SJSA1 (cell line): Measurements from ENCODE around the gene DNMT1. TPM values are rescaled to one million over a fixed set of nuclear protein-coding genes. Genes with fewer than 3 reads are reported as not detected.
"Not testable (repeated sequence)": the region's sequence is repeated elsewhere in the genome, so short reads cannot be mapped to it uniquely, and the experiment has no call there.

Source experiments
- DNase-seq, 2 experiments: peaks; one replicate each; pipeline ENCODE4 v3.0.0-alpha.2; 2015 to 2020; ENCODE audit warnings: low spot score in 2 of 2, low read depth in 1 of 2
- H3K27ac ChIP-seq: fragments of 250-450 bp; sonication (Bioruptor Pico); 2 replicates; pipeline ENCODE4 v1.5.1; 2020; ENCODE audit warnings: mild to moderate bottlenecking, moderate library complexity
- H3K27me3 ChIP-seq: fragments of 250-450 bp; sonication (Bioruptor Pico); replicated peaks from 2 replicates; pipeline ENCODE4 v1.5.1; 2020; ENCODE audit warnings: mild to moderate bottlenecking, moderate library complexity
- H3K36me3 ChIP-seq: fragments of 250-450 bp; sonication (Bioruptor Pico); 2 replicates; pipeline ENCODE4 v1.5.1; 2020; ENCODE audit warnings: mild to moderate bottlenecking
- H3K4me1 ChIP-seq: fragments of 250-450 bp; sonication (Bioruptor Pico); replicated peaks from 2 replicates; pipeline ENCODE4 v1.6.1; 2021; ENCODE audit warnings: mild to moderate bottlenecking
- H3K4me3 ChIP-seq: fragments of 250-450 bp; sonication (Bioruptor Pico); 2 replicates; pipeline ENCODE4 v1.5.1; 2020; ENCODE audit warnings: mild to moderate bottlenecking
- H3K9me3 ChIP-seq: fragments of 250-450 bp; sonication (Bioruptor Pico); replicated peaks from 2 replicates; pipeline ENCODE4 v1.5.1; 2020; ENCODE audit warnings: mild to moderate bottlenecking
- total RNA-seq: library from RNA; depleted of rRNA; stranded (reverse); fragments of >200 nt; shearing (Covaris generic); gene quantifications from 2 replicates; pipeline ENCODE4 v1.2.3, GENCODE V29; 2014

Gene DNMT1
- total RNA-seq, 1 experiment from 2014 or later, result 170 TPM

DNA sequence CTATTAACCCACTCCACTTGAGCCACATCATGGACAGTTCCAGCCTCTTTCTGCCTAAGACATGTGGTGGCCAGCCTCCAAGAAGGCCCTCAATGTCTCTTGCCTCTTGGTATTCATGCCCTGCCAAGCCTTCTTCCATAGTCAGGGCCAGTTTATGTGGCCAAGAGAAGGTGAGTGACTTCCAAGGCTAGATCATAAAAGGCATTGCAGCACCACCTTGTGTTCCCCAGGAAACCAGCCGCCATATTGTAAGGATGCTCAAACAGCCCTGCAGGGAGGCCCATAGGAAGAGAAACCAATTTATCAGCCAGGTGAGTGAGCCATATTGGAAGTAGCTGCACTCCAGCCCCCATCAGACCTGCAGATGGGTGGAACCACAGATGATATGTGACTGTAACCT lies 12.3 kb upstream of the DNMT1 start:
- no peaks in the 10 kb centered on the region; the same call in 1 of the 2 replicates for H3K9me3 ChIP-seq
- H3K4me1 ChIP-seq, result peaks cover 15% of the 10 kb centered on the region
- no peaks in the 10 kb centered on the region for H3K27me3 ChIP-seq
- no peak overlapping the region for H3K4me3 ChIP-seq
- no peaks in the 10 kb centered on the region for H3K36me3 ChIP-seq
- no peak overlapping the region for H3K27ac ChIP-seq
- DNase-seq, result no peak

GRCh38 chr19:10206226-10206885 lies 11.6 kb upstream of the DNMT1 start:
- H3K27ac ChIP-seq, result no peak overlapping the region
- H3K4me3 ChIP-seq, result no peak overlapping the region
- peaks cover 15% of the 10 kb centered on the region for H3K4me1 ChIP-seq
- no peaks in the 10 kb centered on the region for H3K36me3 ChIP-seq
- H3K27me3 ChIP-seq, result no peaks in the 10 kb centered on the region
- DNase-seq, result peak; percentile 31 to 66
- H3K9me3 ChIP-seq, result no peaks in the 10 kb centered on the region; the same call in 1 of the 2 replicates

DNA sequence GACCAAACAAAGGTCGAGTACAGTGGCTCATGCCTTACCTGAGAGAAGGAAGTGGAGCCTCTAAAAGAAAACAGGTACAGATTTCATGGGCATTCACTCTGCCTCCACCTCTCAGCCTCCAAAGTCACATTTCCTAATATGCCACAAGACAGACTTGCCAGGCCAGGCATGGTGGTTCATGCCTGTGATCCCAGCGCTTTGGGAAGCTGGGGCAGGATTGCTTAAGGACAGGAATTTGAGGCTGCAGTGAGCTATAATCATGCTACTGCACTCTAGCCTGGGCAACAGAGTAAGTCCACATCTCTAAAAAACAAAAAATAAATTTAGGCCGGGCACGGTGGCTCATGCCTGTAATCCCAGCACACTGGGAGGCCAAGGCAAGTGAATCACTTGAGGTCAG lies 10.9 kb upstream of the DNMT1 start:
- Histone ChIP-seq H3K9me3 (no peaks in the 10 kb centered on the region; the same call in 1 of the 2 replicates), H3K4me3 (no peak overlapping the region), H3K27ac (no peak overlapping the region), H3K4me1 (peaks cover 15% of the 10 kb centered on the region), H3K36me3 (no peaks in the 10 kb centered on the region), H3K27me3 (no peaks in the 10 kb centered on the region)
- no peak for DNase-seq

GRCh38 chr19:10203686-10204085 lies 8.9 kb upstream of the DNMT1 start:
- no peaks in the 10 kb centered on the region for H3K27me3 ChIP-seq
- no peaks in the 10 kb centered on the region for H3K36me3 ChIP-seq
- H3K4me1 ChIP-seq, result peaks cover 11% of the 10 kb centered on the region
- H3K4me3 ChIP-seq, result no peak overlapping the region
- no peak overlapping the region for H3K27ac ChIP-seq
- H3K9me3 ChIP-seq, result no peaks in the 10 kb centered on the region; the same call in 1 of the 2 replicates
- no peak for DNase-seq

DNA sequence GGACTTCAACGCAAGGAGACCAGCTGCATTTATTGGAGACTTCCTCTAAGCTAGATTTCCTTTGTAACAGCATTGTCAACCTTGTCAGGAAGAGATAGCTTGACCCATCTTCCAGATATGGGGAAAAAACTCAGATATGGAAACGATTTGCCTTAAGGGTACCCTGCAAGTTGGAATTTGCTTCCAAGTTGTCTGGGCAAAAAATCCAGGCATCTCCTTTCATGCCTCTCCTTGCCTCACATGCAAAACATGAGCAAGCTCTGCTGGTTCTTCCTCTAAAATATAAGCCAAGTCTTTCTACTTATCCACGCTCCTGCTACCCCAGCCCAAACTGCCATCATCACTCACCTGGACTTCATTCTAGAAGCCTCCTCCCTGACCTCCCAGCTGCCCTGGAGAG lies 6.4 kb upstream of the DNMT1 start:
- no peaks in the 10 kb centered on the region for H3K27me3 ChIP-seq
- no peak for DNase-seq

DNA sequence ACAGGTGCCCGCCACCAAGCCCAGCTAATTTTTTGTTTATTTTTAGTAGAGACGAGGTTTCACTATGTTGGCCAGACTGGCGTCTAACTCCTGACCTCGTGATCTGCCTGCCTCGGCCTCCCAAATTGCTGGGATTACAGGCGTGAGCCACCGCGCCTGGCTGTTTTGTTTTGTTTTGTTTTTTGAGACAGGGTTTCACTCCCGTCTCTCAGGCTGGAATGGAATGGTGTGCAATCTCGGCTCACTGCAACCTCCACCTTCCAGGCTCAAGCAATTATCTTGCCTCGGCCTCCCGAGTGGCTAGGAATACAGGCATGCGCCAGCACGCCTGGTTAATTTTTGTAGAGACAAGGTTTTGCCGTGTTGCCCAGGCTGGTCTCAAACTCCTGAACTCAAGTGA lies 5.3 kb upstream of the DNMT1 start:
- not testable (repeated sequence) for H3K36me3 ChIP-seq, H3K4me3 ChIP-seq, H3K27me3 ChIP-seq, H3K4me1 ChIP-seq, DNase-seq, H3K27ac ChIP-seq, H3K9me3 ChIP-seq

More for the DNA sequence above, 6.4 kb upstream of the DNMT1 start:
- no peak overlapping the region for H3K4me3 ChIP-seq
- H3K27ac ChIP-seq, result no peak overlapping the region
- H3K36me3 ChIP-seq, result no peaks in the 10 kb centered on the region
- H3K4me1 ChIP-seq, result peaks cover 3% of the 10 kb centered on the region
- H3K9me3 ChIP-seq, result no peaks in the 10 kb centered on the region

GRCh38 chr19:10198889-10199644 lies 4.3 kb upstream of the DNMT1 start:
- H3K4me3 ChIP-seq, H3K9me3 ChIP-seq, H3K27ac ChIP-seq, H3K36me3 ChIP-seq, H3K4me1 ChIP-seq, DNase-seq, H3K27me3 ChIP-seq: not testable (repeated sequence)

GRCh38 chr19:10195199-10195519 lies 406 bp upstream of the DNMT1 start:
- H3K27ac ChIP-seq, result no peak overlapping the region
- no peaks in the 10 kb centered on the region for H3K9me3 ChIP-seq
- H3K36me3 ChIP-seq, result peaks cover 39% of the 10 kb centered on the region
- H3K27me3 ChIP-seq, result no peaks in the 10 kb centered on the region
- H3K4me1 ChIP-seq, result peaks cover 25% of the 10 kb centered on the region
- no peak for DNase-seq
- H3K4me3 ChIP-seq, result peak overlapping the region; percentile 78

DNA sequence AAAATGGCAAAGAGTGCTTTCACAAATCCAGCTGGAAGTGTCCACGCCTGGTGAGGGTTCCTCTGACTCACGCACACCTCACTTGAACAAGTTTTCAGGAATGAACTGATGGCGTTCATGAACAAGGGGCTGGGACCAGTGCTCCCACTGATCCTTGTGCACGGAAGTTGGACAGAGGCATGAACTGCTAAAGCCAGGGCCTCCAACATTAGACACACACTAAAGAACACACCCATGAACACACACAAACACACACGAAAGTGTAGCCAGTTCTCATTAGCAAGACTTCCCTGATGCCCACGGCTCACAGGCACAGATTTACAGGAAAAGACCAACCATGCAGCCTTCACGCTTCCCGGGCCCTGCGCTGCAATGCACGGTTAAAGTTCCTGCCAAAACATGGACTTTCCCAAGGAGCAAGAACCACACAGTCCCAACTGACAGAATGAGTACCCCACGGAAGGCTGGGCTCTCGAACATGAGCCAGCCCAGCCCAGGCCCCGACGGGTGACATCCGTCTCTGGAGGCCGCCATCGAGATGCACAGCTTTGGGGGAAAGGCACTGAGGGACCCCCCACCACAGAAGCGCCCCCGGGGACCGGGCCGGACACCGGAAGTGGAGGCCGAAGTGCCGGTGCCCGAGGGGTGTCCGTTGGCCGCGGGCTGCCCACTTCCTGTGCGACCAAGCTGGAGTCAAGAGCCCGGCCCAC lies 808 bp downstream of the DNMT1 start:
- Histone ChIP-seq H3K4me3 (peak overlapping the region; percentile 78), H3K9me3 (no peaks in the 10 kb centered on the region), H3K27me3 (no peaks in the 10 kb centered on the region), H3K27ac (peak overlapping the region; percentile 95), H3K4me1 (peaks cover 25% of the 10 kb centered on the region), H3K36me3 (peaks cover 47% of the 10 kb centered on the region)
- DNase-seq, result peak; percentile 59 to 90

- Histone ChIP-seq H3K27me3 (no peaks in the 10 kb centered on the region), H3K36me3 (peaks cover 57% of the 10 kb centered on the region), H3K4me1 (peaks cover 25% of the 10 kb centered on the region), H3K9me3 (no peaks in the 10 kb centered on the region), H3K4me3 (peak overlapping the region; percentile 78; the same call in 1 of the 2 replicates), H3K27ac (0 out of 2 replicates have a peak overlapping the region, but pooled peaks have one; percentile 18)
- no peak for DNase-seq
Observed at GRCh38 chr19:10192922-10193321, 1.8 kb downstream of the DNMT1 start.

DNA sequence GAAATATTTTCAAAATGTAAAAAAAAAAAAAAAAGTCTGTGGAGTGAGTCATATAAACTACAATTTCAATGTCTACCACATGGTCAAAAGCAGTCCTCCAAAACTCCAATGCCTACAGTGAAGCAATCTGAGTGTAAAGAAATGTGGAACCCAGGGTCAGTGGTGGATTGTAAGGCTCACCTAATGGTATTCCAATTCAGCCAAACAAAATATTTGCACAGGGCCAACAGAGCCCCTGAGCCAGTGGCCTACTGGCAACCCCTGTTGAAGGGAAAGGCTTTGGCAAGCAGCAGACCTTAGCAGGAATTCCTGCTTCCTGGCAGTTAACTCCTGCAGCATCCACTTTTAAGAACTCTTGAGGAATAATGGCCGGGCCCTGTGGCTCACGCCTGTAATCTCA lies 3.4 kb downstream of the DNMT1 start:
- no peaks in the 10 kb centered on the region for H3K9me3 ChIP-seq
- no peak overlapping the region for H3K4me3 ChIP-seq
- H3K27ac ChIP-seq, result no peak overlapping the region
- peak; percentile 35 to 48 for DNase-seq
- peaks cover 73% of the 10 kb centered on the region for H3K36me3 ChIP-seq
- peaks cover 25% of the 10 kb centered on the region for H3K4me1 ChIP-seq
- H3K27me3 ChIP-seq, result no peaks in the 10 kb centered on the region

GRCh38 chr19:10190026-10190425 lies 4.7 kb downstream of the DNMT1 start:
- H3K36me3 ChIP-seq, result peaks cover 86% of the 10 kb centered on the region
- no peak overlapping the region for H3K27ac ChIP-seq
- no peaks in the 10 kb centered on the region for H3K9me3 ChIP-seq
- H3K27me3 ChIP-seq, result no peaks in the 10 kb centered on the region
- H3K4me3 ChIP-seq, result no peak overlapping the region
- no peak for DNase-seq
- peaks cover 22% of the 10 kb centered on the region for H3K4me1 ChIP-seq

- Histone ChIP-seq H3K4me1 (peaks cover 22% of the 10 kb centered on the region), H3K4me3 (no peak overlapping the region), H3K27ac (no peak overlapping the region), H3K9me3 (no peaks in the 10 kb centered on the region), H3K36me3 (peaks cover 90% of the 10 kb centered on the region), H3K27me3 (no peaks in the 10 kb centered on the region)
- DNase-seq, result no peak
Observed at GRCh38 chr19:10189616-10190015, 5.1 kb downstream of the DNMT1 start.

DNA sequence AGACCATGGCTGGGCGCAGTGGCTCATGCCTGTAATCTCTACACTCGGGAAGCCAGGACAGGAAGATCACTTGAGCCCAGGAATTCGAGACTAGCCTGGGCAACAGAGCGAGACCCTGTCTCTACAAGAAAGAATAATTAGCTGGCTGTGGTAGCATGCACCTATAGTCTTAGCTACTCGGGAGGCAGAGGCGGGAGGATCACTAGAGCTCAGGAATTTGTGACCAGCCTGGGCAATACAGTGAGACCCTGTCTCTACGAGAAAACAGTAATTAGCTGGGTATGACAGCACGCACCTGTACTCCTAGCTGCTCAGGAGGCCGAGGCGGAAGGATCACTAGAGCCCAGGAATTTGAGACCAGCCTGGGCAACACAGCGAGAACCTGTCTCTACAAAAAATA lies 7.4 kb downstream of the DNMT1 start:
- Histone ChIP-seq H3K27ac (no peak overlapping the region), H3K36me3 (peaks cover 89% of the 10 kb centered on the region), H3K4me3 (no peak overlapping the region), H3K9me3 (no peaks in the 10 kb centered on the region; the same call in 1 of the 2 replicates), H3K27me3 (no peaks in the 10 kb centered on the region), H3K4me1 (peaks cover 11% of the 10 kb centered on the region)
- DNase-seq, result no peak
